GM12891 (cell line): ENCODE measurements around the gene FBLN5.
A peak's percentile ranks its signal among the peaks of the same experiment; 100 is the strongest.

Source experiments
- DNase-seq: peaks from one replicate; pipeline ENCODE4 v3.0.0; 2011; ENCODE audit warnings: low spot score; ENCODE audit not compliant: insufficient read length
- FAIRE-seq: peaks from 2 replicates; lab custom pipeline; 2011; peaks lifted over from hg19 to GRCh38; lab: Jason Lieb, UNC
- PAX5 ChIP-seq: IDR thresholded peaks from 2 replicates; pipeline ENCODE4 v1.6.1; 2011; ENCODE audit warnings: low read length, moderate library complexity, mild to moderate bottlenecking; ENCODE audit not compliant: insufficient read depth, severe bottlenecking
- POLR2A ChIP-seq: IDR thresholded peaks from 2 replicates; pipeline ENCODE4 v1.6.1; 2011; ENCODE audit warnings: low read depth, low read length, control low read depth
- POLR2AphosphoS5 ChIP-seq: IDR thresholded peaks from 2 replicates; pipeline ENCODE4 v1.6.1; 2011; ENCODE audit warnings: low read depth, low read length, control low read depth
- POU2F2 ChIP-seq: IDR thresholded peaks from 2 replicates; pipeline ENCODE4 v1.6.1; 2011; ENCODE audit warnings: low read depth, mild to moderate bottlenecking, control low read depth, low read length, moderate library complexity
- SPI1 ChIP-seq: IDR thresholded peaks from 2 replicates; pipeline ENCODE4 v1.6.1; 2011; ENCODE audit warnings: low read depth, low read length, control low read depth
- TAF1 ChIP-seq: IDR thresholded peaks from 2 replicates; pipeline ENCODE4 v1.6.1; 2011; ENCODE audit warnings: low read depth, low read length, control low read depth

Gene FBLN5

GRCh38 chr14:91918186-91918883 is 29.2 kb downstream of the FBLN5 start:
- TF ChIP-seq PAX5 (no peak), SPI1 (no peak), POU2F2 (no peak), POLR2AphosphoS5 (no peak), TAF1 (no peak), POLR2A (no peak)
- FAIRE-seq (no peak), DNase-seq (no peak)

- TF ChIP-seq POU2F2 (no peak), SPI1 (no peak), TAF1 (no peak)
- DNase-seq (no peak), FAIRE-seq (peak; percentile 73)
These were observed 35.5 kb downstream of the FBLN5 start for GRCh38 chr14:91912035-91912434.

GRCh38 chr14:91911474-91912032 is 35.9 kb downstream of the FBLN5 start:
- FAIRE-seq (peak; percentile 26), DNase-seq (peak; percentile 40)
- TF ChIP-seq SPI1, result peak; percentile 94
- no peak for TF ChIP-seq POU2F2

- TF ChIP-seq POLR2A, result no peak
- TF ChIP-seq TAF1, result no peak
- FAIRE-seq (no peak), DNase-seq (no peak)
These were observed 37.3 kb downstream of the FBLN5 start for GRCh38 chr14:91910196-91910595.

- DNase-seq (no peak), FAIRE-seq (no peak)
- no peak for TF ChIP-seq PAX5
- TF ChIP-seq SPI1, result no peak
- TF ChIP-seq POLR2A, result no peak
- TF ChIP-seq POU2F2, result no peak
- no peak for TF ChIP-seq TAF1
- TF ChIP-seq POLR2AphosphoS5, result no peak
These were observed 41.1 kb downstream of the FBLN5 start for GRCh38 chr14:91906374-91906773.

GRCh38 chr14:91904956-91905645 is 42.4 kb downstream of the FBLN5 start:
- FAIRE-seq (no peak), DNase-seq (no peak)
- TF ChIP-seq POLR2A (no peak), SPI1 (no peak), PAX5 (no peak), POLR2AphosphoS5 (no peak), POU2F2 (no peak), TAF1 (no peak)

GRCh38 chr14:91904483-91904882 is 43.0 kb downstream of the FBLN5 start:
- FAIRE-seq, result no peak

GRCh38 chr14:91903070-91903469 is 44.4 kb downstream of the FBLN5 start:
- FAIRE-seq, result no peak
- TF ChIP-seq POLR2A, result no peak
- no peak for TF ChIP-seq PAX5
- no peak for TF ChIP-seq SPI1
- no peak for TF ChIP-seq TAF1
- TF ChIP-seq POU2F2, result no peak
- no peak for TF ChIP-seq POLR2AphosphoS5
- DNase-seq, result no peak

More at GRCh38 chr14:91904483-91904882, 43.0 kb downstream of the FBLN5 start:
- no peak for TF ChIP-seq POLR2A
- no peak for TF ChIP-seq SPI1
- TF ChIP-seq POU2F2, result no peak
- no peak for TF ChIP-seq PAX5
- TF ChIP-seq TAF1, result no peak
- no peak for TF ChIP-seq POLR2AphosphoS5
- no peak for DNase-seq

- no peak for TF ChIP-seq SPI1
- no peak for TF ChIP-seq TAF1
- TF ChIP-seq POLR2A, result no peak
- no peak for TF ChIP-seq POU2F2
- no peak for TF ChIP-seq POLR2AphosphoS5
- no peak for TF ChIP-seq PAX5
- DNase-seq (no peak), FAIRE-seq (no peak)
These were observed 45.2 kb downstream of the FBLN5 start for GRCh38 chr14:91902336-91902735.

- DNase-seq (no peak), FAIRE-seq (no peak)
- TF ChIP-seq TAF1 (no peak), POU2F2 (no peak), POLR2AphosphoS5 (no peak), PAX5 (no peak)
These were observed 45.9 kb downstream of the FBLN5 start for GRCh38 chr14:91901449-91902226.
